GM19023 (cell line): ENCODE measurements around the gene SORCS1.

Experiments used
- ATAC-seq: cut with Tn5 transposase; IDR thresholded peaks from one replicate; pipeline ENCODE4 v1.9.1; 2021; ENCODE audit warnings: mild to moderate bottlenecking, moderate library complexity; ENCODE audit not compliant: unreplicated experiment

Gene SORCS1

GRCh38 chr10:106997721-106998120 lies 166.8 kb downstream of the SORCS1 start:
- no peak for ATAC-seq

DNA sequence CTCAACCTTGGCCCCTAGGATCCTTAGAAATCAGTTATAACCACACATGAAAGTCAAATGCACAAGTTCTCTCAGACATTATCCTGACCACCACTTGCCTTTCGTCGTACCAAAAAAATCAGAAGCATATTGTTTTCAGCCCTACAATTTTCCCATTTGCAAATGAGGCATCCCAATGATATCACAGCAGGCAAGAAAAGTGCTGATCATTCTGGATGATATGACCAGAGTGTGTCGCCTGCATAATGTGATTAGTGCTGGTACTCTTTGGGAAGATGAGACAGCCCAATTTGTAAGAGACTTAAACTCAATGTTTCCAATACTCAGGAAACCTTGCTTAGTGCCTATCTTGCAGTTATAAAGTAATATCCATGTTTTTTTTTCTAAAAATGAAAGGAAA lies 168.0 kb downstream of the SORCS1 start:
- ATAC-seq: no peak

GRCh38 chr10:106992055-106992454 lies 172.5 kb downstream of the SORCS1 start:
- no peak for ATAC-seq

DNA sequence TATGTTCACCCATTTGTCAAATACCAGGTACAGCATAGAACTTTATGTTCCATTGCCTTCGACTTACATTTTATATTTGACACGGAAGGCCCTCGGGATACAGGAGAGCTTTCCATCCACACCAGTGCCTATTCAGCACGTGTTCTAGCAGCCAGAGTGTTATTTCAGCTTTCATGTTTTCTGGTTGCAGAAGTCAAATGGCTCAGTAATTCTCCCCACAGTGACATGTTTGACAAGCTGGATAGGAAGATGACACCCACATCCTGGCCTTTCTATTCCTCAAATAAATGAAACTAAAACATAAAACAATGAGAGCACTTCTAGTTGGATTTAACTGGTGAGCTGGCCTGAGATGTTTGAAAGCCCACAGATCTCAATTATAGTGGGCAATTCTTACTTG lies 173.4 kb downstream of the SORCS1 start:
- ATAC-seq: no peak

DNA sequence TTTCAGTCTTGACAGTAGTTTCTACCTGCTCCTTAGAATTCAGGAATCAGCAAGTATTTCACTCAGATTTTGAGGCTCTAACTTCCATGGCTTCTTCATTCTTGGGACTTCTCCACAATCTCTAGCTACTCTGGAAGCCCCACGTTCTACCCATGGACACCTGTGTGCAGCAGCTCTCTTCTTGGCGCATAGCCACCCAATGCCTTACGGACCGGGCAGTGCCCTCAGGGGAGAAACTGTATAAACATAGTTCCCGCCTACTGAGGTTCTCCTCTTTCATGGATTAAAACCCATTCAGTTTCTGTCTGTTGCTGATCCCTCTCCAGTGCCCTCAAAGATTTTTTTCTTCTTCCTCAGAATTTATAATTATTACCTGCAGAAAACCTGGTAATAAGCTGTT lies 177.1 kb downstream of the SORCS1 start:
- ATAC-seq: no peak

DNA sequence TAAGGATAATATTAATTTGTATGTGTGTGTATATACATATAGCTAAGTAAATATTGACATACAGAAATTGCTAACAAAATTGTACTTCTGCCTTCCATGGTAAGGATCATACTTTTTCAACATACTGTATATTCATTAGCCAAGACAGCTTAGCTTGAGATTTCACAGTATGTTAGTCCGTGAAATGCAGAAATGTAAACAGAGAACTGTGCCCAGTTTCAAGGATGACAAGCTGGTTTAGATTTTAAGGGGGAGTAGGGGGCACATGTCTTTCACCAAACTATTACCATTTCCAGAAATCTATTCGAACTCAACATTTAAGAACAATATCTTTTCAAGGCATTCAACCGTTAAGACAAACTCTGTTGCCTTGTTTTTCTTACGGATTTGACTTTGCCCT lies 182.2 kb downstream of the SORCS1 start:
- ATAC-seq: no peak

- no peak for ATAC-seq
Observed at GRCh38 chr10:106981452-106982075, 182.9 kb downstream of the SORCS1 start.

GRCh38 chr10:106980495-106981451 lies 183.7 kb downstream of the SORCS1 start:
- peak; percentile 60 for ATAC-seq

- ATAC-seq: no peak
Observed at GRCh38 chr10:106978756-106979155, 185.8 kb downstream of the SORCS1 start.

- no peak for ATAC-seq
Observed at GRCh38 chr10:106973716-106974115, 190.8 kb downstream of the SORCS1 start.

DNA sequence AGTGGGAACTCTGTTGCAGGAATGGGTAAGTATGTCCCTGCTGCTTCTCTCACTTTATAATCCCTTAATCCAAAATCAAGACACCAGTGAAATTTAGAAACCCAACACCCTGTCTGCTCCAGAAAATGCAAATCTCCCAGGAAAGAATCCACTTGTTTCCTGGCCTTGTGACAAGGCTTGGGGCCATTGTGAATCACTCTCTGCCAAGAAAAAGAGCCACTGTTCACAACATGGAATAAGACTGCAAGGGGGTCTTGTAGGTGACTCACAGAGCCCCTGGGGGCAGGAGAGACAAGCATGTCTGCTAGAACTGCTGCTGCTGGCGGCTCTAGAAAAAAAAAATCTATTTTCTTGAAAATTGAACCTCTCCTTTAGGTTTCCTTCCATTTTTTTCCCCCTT lies 191.2 kb downstream of the SORCS1 start:
- no peak for ATAC-seq

DNA sequence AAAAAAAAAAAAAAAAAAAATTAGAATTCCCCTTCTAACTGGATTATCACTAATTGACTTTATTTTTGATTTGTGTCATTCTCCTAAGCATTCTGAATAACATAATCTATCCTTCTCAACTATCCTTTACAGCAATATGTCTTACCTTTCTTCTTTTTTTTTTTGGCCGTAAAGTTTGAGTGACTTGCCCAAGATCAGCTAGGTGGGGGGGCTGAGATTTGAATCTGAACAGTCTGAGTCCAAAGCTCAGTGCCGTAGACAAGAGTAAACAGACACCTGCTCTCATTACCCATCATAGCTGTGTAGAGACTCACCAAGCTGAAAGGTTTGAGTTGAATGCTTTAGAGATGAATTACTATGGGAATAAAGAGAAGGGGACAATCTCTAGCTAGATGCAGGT lies 192.1 kb downstream of the SORCS1 start:
- ATAC-seq: no peak

- ATAC-seq: no peak
Observed at GRCh38 chr10:106971411-106971831, 193.1 kb downstream of the SORCS1 start.

DNA sequence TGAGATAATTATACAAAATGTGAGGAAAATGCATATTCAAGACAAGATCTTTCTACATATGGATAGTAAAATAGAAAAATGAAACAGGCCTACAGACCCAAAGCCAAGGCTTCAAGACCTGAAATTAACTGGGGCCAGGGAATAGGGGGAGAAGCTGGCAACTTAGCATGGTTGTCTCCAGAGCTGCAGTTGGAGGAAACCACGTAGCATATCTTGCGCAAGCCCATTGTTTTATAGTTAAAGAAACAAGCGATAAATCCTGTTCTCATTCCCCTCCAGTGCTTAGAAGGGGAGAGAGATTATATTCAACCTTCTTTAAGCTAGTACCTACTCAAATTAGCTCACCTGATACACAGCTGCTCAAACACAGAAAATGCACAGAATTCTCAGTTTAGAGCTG lies 197.1 kb downstream of the SORCS1 start:
- ATAC-seq: no peak

DNA sequence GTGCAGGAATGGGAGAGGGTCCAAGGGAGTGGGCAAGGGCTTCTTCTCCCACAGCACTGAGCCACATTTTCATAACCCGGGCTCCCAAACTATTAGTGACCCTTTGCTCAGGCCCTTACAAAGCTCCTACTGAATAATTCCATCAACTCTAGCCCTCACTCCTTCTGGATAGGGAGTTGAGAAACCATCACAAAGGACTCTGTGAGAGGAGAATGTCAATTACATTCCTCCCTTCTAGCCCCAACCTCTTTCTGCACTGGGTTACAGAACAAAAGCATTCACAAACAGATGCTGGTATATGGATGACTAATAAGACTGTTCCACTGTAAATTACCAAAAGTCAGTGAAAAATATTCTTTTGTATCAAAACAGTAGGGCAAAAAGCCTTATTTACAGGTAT lies 203.7 kb downstream of the SORCS1 start:
- no peak for ATAC-seq

- ATAC-seq: peak; percentile 39
Observed at GRCh38 chr10:106959521-106959920, 205.0 kb downstream of the SORCS1 start.

GRCh38 chr10:106958589-106959361 lies 205.7 kb downstream of the SORCS1 start:
- no peak for ATAC-seq

- ATAC-seq: peak; percentile 58
Observed at GRCh38 chr10:106957823-106958588, 206.5 kb downstream of the SORCS1 start.

DNA sequence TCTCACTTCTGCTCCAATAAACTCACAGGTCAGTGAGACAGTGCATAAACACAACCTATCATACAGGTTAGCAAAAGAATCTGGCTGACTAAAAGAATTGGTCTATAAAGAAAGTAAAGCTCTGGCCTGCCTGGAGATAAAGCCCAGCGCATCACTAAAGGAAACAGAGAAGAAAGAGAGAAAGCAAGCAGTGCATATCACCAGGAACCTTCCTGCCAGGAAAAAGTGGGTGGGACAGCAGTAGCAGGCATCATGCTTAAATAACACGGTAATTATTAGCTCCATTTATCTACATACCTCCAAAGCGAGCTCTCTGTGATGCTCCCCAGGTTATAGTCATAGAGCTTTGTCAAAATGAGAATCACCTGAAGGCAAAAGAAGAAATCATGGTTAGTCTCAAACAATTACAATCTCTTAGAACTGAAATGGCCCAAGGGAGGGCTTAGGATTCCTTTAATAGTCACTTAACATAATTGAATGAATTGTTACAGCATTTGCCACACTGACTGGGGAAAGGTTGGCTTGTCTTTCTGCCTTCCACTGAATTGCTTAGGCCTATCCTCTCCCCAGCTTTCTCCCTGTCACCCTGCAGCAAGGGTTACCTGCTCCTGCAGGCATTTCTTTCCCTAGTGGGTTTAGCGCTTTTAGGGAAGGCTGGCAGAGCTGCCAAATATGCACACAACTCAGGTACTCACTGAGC lies 208.1 kb downstream of the SORCS1 start:
- no peak for ATAC-seq

DNA sequence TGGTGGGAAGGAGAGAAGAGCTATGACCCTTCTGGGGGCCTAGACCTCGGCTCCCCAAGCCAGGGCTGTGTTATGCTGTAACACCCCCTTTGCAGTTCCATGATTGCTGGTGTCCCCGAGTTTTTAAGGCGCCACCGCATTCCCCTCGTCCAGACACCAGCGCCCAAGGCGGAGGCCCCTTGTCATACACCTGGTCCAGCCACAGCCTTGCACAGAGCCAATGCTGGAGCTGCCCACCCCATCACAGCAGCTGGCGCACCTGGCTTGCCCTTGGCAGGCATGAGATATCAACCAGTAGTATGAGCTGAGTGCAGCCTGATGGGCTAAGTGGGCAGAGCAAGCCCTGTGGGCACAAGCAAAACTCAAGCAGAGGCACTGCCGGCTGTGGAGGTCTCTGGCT lies 209.4 kb downstream of the SORCS1 start:
- no peak for ATAC-seq
